ENCODE results near the gene GMCL1. TPM values are rescaled to one million over a fixed set of nuclear protein-coding genes. Genes with fewer than 3 reads are reported as not detected.

The GMCL1 gene
- total RNA-seq, 1 donor from 2014 or later = 13.0 TPM

GRCh38 chr2:69835666-69836065 is 6.2 kb downstream of the GMCL1 start:
- TF ChIP-seq CTCF (IDR thresholded peaks at IDR 0.05) = no peak
- Mint-ChIP-seq H3K4me1 (peaks cover 42% of the 10 kb centered on the region), H3K27ac (no peak overlapping the region), H3K36me3 (ENCODE audit: low read depth) (peaks cover 29% of the 10 kb centered on the region), H3K9me3 (no peaks in the 10 kb centered on the region), H3K27me3 (no peaks in the 10 kb centered on the region), H3K4me3 (no peak overlapping the region)
- ChIA-PET CTCF (no interaction called here), POLR2A (no interaction called here)
- intact Hi-C loops (cut with micrococcal nuclease) = no loop called here
- no peak for DNase-seq
- ATAC-seq (ENCODE audit: low read depth) = no peak

- no peaks in the 10 kb centered on the region for H3K27me3 Mint-ChIP-seq
- peaks cover 29% of the 10 kb centered on the region for H3K36me3 Mint-ChIP-seq (ENCODE audit: low read depth)
- peaks cover 37% of the 10 kb centered on the region for H3K4me1 Mint-ChIP-seq
- peak overlapping the region; percentile 36 for H3K27ac Mint-ChIP-seq
- no peak for TF ChIP-seq CTCF (IDR thresholded peaks at IDR 0.05)
- intact Hi-C loops (cut with micrococcal nuclease) = no loop called here
- no peak for ATAC-seq (ENCODE audit: low read depth)
- H3K4me3 Mint-ChIP-seq = no peak overlapping the region
- no peak for DNase-seq
- H3K9me3 Mint-ChIP-seq = no peaks in the 10 kb centered on the region
- ChIA-PET POLR2A (no interaction called here), CTCF (interaction anchor here (1.1 kb wide), 1 partner anchor 111 kb away, joined by 3 read pairs; no protein-coding TSS in a partner anchor)
Observed at GRCh38 chr2:69836316-69836715, 6.9 kb downstream of the GMCL1 start.

- no peaks in the 10 kb centered on the region for H3K9me3 Mint-ChIP-seq
- peaks cover 27% of the 10 kb centered on the region for H3K4me1 Mint-ChIP-seq
- no peak for DNase-seq
- no peak overlapping the region for H3K4me3 Mint-ChIP-seq
- POLR2A ChIA-PET = no interaction called here
- CTCF ChIA-PET = interaction anchor here (1.1 kb wide), 1 partner anchor 113 kb away, joined by 3 read pairs; no protein-coding TSS in a partner anchor
- no peak for TF ChIP-seq CTCF (IDR thresholded peaks at IDR 0.05)
- ATAC-seq (ENCODE audit: low read depth) = no peak
- H3K36me3 Mint-ChIP-seq (ENCODE audit: low read depth) = peaks cover 33% of the 10 kb centered on the region
- H3K27me3 Mint-ChIP-seq = no peaks in the 10 kb centered on the region
- no peak overlapping the region for H3K27ac Mint-ChIP-seq
- intact Hi-C loops (cut with micrococcal nuclease) = no loop called here
Observed at GRCh38 chr2:69837533-69837932, 8.1 kb downstream of the GMCL1 start.

- Mint-ChIP-seq H3K27me3 (no peaks in the 10 kb centered on the region), H3K27ac (no peak overlapping the region), H3K4me1 (no peaks in the 10 kb centered on the region), H3K36me3 (ENCODE audit: low read depth) (peaks cover 55% of the 10 kb centered on the region), H3K4me3 (no peak overlapping the region), H3K9me3 (no peaks in the 10 kb centered on the region)
- POLR2A ChIA-PET = no interaction called here
- CTCF ChIA-PET = no interaction called here
- no peak for TF ChIP-seq CTCF (IDR thresholded peaks at IDR 0.05)
- no peak for ATAC-seq (ENCODE audit: low read depth)
- no peak for DNase-seq
- intact Hi-C loops (cut with micrococcal nuclease) = no loop called here
Observed at GRCh38 chr2:69843993-69844392, 14.5 kb downstream of the GMCL1 start.

- POLR2A ChIA-PET = no interaction called here
- no peak for ATAC-seq (ENCODE audit: low read depth)
- intact Hi-C loops (cut with micrococcal nuclease) = no loop called here
- H3K9me3 Mint-ChIP-seq = no peaks in the 10 kb centered on the region
- no peak overlapping the region for H3K4me3 Mint-ChIP-seq
- no peak for TF ChIP-seq CTCF (IDR thresholded peaks at IDR 0.05)
- CTCF ChIA-PET = interaction anchor here (0.8 kb wide), 1 partner anchor 120 kb away, joined by 4 read pairs; no protein-coding TSS in a partner anchor
- no peaks in the 10 kb centered on the region for H3K27me3 Mint-ChIP-seq
- peaks cover 53% of the 10 kb centered on the region for H3K36me3 Mint-ChIP-seq (ENCODE audit: low read depth)
- no peak overlapping the region for H3K27ac Mint-ChIP-seq
- DNase-seq = no peak
- H3K4me1 Mint-ChIP-seq = no peaks in the 10 kb centered on the region
Observed at GRCh38 chr2:69844560-69844959, 15.1 kb downstream of the GMCL1 start.

All from activated B cell treated with CpG ODN at 0.5 μM for 24 hours (primary cell).